Upper lobe of left lung (tissue), 6 donors: ENCODE measurements around the gene SEPTIN10. TPM values are rescaled to one million over a fixed set of nuclear protein-coding genes. Genes with fewer than 3 reads are reported as not detected.
A peak's percentile ranks its signal among the peaks of the same experiment; 100 is the strongest.

Experiments used
- ATAC-seq, 2 donors: fragments of 200-7000 bp; cut with Tn5 transposase; one replicate each; pipeline ENCODE4 v1.9.1; 2022; ENCODE audit warnings: mild to moderate bottlenecking in 2 of 2, moderate library complexity in 2 of 2; ENCODE audit not compliant: low FRiP score in 2 of 2
- DNase-seq, 2 donors: peaks; one replicate each; pipeline ENCODE4 v3.0.0-alpha.2; 2019 to 2020
- H3K27ac ChIP-seq, 4 donors: fragments of 200-600 bp; sonication (generic); one replicate each; pipeline ENCODE4 v1.5.1; 2016 to 2019
- H3K27me3 ChIP-seq, 4 donors: fragments of 200-600 bp; sonication (generic); one replicate each; pipeline ENCODE4 v1.5.1; 2017 to 2019
- H3K36me3 ChIP-seq, 4 donors: fragments of 200-600 bp; sonication (generic); one replicate each; pipeline ENCODE4 v1.5.1; 2016 to 2019
- H3K4me1 ChIP-seq, 4 donors: fragments of 200-600 bp; sonication (generic); one replicate each; pipeline ENCODE4 v1.5.1; 2018 to 2019
- H3K4me3 ChIP-seq, 4 donors: fragments of 200-600 bp; sonication (generic); one replicate each; pipeline ENCODE4 v1.5.1; 2017 to 2019; ENCODE audit warnings: mild to moderate bottlenecking in 2 of 4, moderate library complexity in 1 of 4
- H3K9me3 ChIP-seq, 4 donors: fragments of 200-600 bp; sonication (generic); one replicate each; pipeline ENCODE4 v1.5.1; 2018 to 2019
- CTCF ChIP-seq, 6 experiments: fragments of 450-650 bp in 4 of 6; fragments of 200-600 bp in 2 of 6; sonication (generic) in 2 of 6; IDR thresholded peaks; one replicate each; pipeline ENCODE4 v1.5.1; 2016 to 2019; ENCODE audit warnings: antibody characterized with exemption in 6 of 6
- EP300 ChIP-seq, 4 donors: sonication (generic); formaldehyde crosslinking; IDR thresholded peaks; one replicate each; pipeline ENCODE4 v1.5.1; 2017; ENCODE audit warnings: antibody characterized with exemption in 4 of 4, control low read depth in 2 of 4
- POLR2A ChIP-seq, 4 donors: fragments of 450-650 bp; IDR thresholded peaks; one replicate each; pipeline ENCODE4 v1.5.1; 2016 to 2017; ENCODE audit warnings: antibody characterized with exemption in 4 of 4, mild to moderate bottlenecking in 2 of 4
- POLR2AphosphoS5 ChIP-seq, 2 donors: sonication (generic); formaldehyde crosslinking; IDR thresholded peaks; one replicate each; pipeline ENCODE4 v1.5.1; 2017; ENCODE audit warnings: antibody characterized with exemption in 2 of 2
- WGBS, 2 donors: methylation state at CpG; one replicate each; pipeline ENCODE4 v1.1.5; 2017 to 2018; 5-methylcytosine and 5-hydroxymethylcytosine counted together
- total RNA-seq, 6 donors: library from RNA; depleted of rRNA in 4 of 6; stranded (reverse); fragments of >200 nt in 4 of 6; gene quantifications; one replicate each; pipeline versions ENCODE4 v1.1.0 to v1.2.1, GENCODE V29; 2016 to 2021
- donor health status: DM: no; HTN: no; CAD: no; lungs with moderate emphysema.
- donor health status: DM: no; HTN: yes; CAD: no; lungs with severe emphysema.

Gene SEPTIN10
- total RNA-seq, 6 donors from 2014 or later, result 60.8 to 135 (median 88.5) TPM

- WGBS, 2 donors, result 92 to 95% methylated on average over 12 to 16 of the region's 16 CpGs
- H3K9me3 ChIP-seq, result no peaks in the 10 kb centered on the region
- no peak overlapping the region for H3K4me3 ChIP-seq
- TF ChIP-seq POLR2AphosphoS5 (IDR thresholded peaks at IDR 0.05) (no peak), POLR2A (IDR thresholded peaks at IDR 0.05) (no peak), EP300 (IDR thresholded peaks at IDR 0.05) (no peak), CTCF (IDR thresholded peaks at IDR 0.05) (no peak)
- no peak for ATAC-seq
- no peaks in the 10 kb centered on the region for H3K27me3 ChIP-seq
- no peak overlapping the region for H3K27ac ChIP-seq
- no peaks in the 10 kb centered on the region for H3K36me3 ChIP-seq
- DNase-seq, result peak in 1 of 2 donors; percentile 16
- H3K4me1 ChIP-seq, result peaks cover 7 to 16% (median 9%) of the 10 kb centered on the region in 4 donors
Observed at GRCh38 chr2:109527846-109528705, 85.7 kb downstream of the SEPTIN10 start.

DNA sequence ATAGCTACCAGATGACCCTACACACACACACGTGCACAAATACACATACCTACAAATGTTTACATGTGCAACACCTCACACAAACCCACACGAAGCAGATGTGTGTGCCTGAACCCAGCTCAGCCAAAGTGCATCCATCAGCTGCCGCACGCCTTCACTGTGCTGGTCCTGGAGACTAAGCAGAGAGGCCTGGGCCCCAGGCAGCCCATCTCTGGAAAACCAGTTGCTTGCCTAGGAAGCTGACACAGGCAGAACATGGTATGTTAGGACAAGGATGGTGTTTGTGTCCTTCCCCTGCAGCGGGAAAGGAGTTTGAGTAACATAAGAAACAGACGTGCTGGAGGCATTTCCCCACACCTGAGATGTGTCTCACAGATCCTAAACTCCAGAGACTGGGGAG lies 86.7 kb downstream of the SEPTIN10 start:
- Histone ChIP-seq H3K4me3 (no peak overlapping the region), H3K36me3 (no peaks in the 10 kb centered on the region), H3K27me3 (no peaks in the 10 kb centered on the region), H3K27ac (no peak overlapping the region), H3K4me1 (peaks cover 7 to 16% (median 9%) of the 10 kb centered on the region in 4 donors), H3K9me3 (no peaks in the 10 kb centered on the region)
- 84 to 92% methylated on average over 6 of the region's 6 CpGs for WGBS, 2 donors
- DNase-seq (peak in 1 of 2 donors; percentile 11), ATAC-seq (no peak)
- no peak for TF ChIP-seq EP300 (IDR thresholded peaks at IDR 0.05)
- TF ChIP-seq POLR2AphosphoS5 (IDR thresholded peaks at IDR 0.05), result no peak

GRCh38 chr2:109526442-109526970 lies 87.3 kb downstream of the SEPTIN10 start:
- 89 to 92% methylated on average over 11 of the region's 11 CpGs for WGBS, 2 donors
- peak in 1 of 2 donors; percentile 4 for DNase-seq
- Histone ChIP-seq H3K4me3 (no peak overlapping the region), H3K9me3 (no peaks in the 10 kb centered on the region), H3K36me3 (no peaks in the 10 kb centered on the region), H3K27ac (no peak overlapping the region), H3K4me1 (peaks cover 7 to 16% (median 9%) of the 10 kb centered on the region in 4 donors), H3K27me3 (no peaks in the 10 kb centered on the region)
- TF ChIP-seq CTCF (IDR thresholded peaks at IDR 0.05), result no peak
- no peak for TF ChIP-seq POLR2A (IDR thresholded peaks at IDR 0.05)
- no peak for TF ChIP-seq POLR2AphosphoS5 (IDR thresholded peaks at IDR 0.05)
- TF ChIP-seq EP300 (IDR thresholded peaks at IDR 0.05), result no peak
- ATAC-seq, result no peak

GRCh38 chr2:109525836-109526235 lies 87.9 kb downstream of the SEPTIN10 start:
- no peak overlapping the region for H3K4me3 ChIP-seq
- TF ChIP-seq CTCF (IDR thresholded peaks at IDR 0.05) (no peak), POLR2A (IDR thresholded peaks at IDR 0.05) (no peak), POLR2AphosphoS5 (IDR thresholded peaks at IDR 0.05) (no peak), EP300 (IDR thresholded peaks at IDR 0.05) (no peak)
- DNase-seq, result peak in 1 of 2 donors; percentile 12
- H3K27ac ChIP-seq, result no peak overlapping the region
- H3K36me3 ChIP-seq, result no peaks in the 10 kb centered on the region
- no peaks in the 10 kb centered on the region for H3K9me3 ChIP-seq
- H3K27me3 ChIP-seq, result no peaks in the 10 kb centered on the region
- 78 to 90% methylated on average over 4 of the region's 4 CpGs for WGBS, 2 donors
- peaks cover 4 to 10% (median 8%) of the 10 kb centered on the region in 4 donors for H3K4me1 ChIP-seq
- no peak for ATAC-seq

GRCh38 chr2:109523536-109524361 lies 90.0 kb downstream of the SEPTIN10 start:
- no peaks in the 10 kb centered on the region for H3K27me3 ChIP-seq
- H3K9me3 ChIP-seq, result no peaks in the 10 kb centered on the region
- WGBS, 2 donors, result 81 to 82% methylated on average over 11 to 12 of the region's 13 CpGs
- no peak overlapping the region for H3K4me3 ChIP-seq
- H3K27ac ChIP-seq, result no peak overlapping the region
- ATAC-seq, result peak in 1 of 2 donors; percentile 20
- TF ChIP-seq POLR2AphosphoS5 (IDR thresholded peaks at IDR 0.05) (no peak), CTCF (IDR thresholded peaks at IDR 0.05) (no peak), EP300 (IDR thresholded peaks at IDR 0.05) (no peak), POLR2A (IDR thresholded peaks at IDR 0.05) (no peak)
- no peak for DNase-seq
- H3K4me1 ChIP-seq, result no peaks in the 10 kb centered on the region
- H3K36me3 ChIP-seq, result no peaks in the 10 kb centered on the region
